ENCODE measurements around the gene SLC44A3.

DNA sequence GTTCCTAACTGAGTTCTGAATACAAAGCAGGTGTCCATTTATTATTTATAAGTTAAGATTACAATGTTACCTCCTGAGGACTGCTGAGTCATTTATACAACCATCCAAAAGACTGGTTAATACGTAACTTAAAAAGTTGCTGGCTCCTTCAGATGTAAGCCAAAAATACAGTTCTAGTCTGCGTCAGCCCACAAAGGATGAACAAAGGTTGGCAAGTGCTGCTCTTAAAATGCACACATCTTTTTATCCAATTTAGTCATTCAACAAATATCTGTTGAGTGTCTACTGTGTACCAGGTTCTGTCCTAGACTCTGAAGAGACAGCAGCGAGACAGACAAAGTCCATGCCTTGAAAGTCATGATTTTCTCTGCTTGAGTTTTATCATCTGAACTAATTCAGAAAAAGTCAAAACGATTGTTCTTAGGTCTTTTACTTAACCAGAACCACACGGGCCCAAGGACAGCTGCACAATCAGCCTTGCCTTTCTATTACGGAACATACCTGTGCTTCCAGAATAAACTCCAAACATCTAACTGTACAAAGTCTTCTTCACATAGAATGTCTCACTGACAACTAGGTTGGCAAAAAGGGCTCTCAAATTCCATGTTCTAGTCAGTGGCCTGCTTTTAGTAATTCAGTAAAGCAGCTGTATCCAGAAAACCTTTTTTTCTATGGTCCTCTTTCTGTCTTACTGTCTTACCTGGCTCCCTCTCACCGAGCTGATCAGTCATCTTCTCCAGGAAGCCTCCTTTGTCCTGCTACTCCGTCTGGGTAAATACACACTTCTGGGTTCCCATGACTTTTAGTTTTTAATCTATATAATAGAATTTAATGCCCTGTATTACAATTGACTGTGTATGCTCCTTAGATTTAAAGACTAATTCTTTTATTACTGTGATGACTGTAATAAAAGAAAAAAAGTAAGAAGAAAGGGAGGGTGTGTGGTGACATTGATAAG lies 122.3 kb downstream of the SLC44A3 start:
- no peak for TF ChIP-seq EZH2 (IDR thresholded peaks at IDR 0.05)
- TF ChIP-seq POLR2AphosphoS5 (IDR thresholded peaks at IDR 0.05; ENCODE audit: borderline replicate concordance, low read depth, low read length): no peak
- no peak for TF ChIP-seq FOXP2 (optimal IDR thresholded peaks at IDR 0.05; ENCODE audit: control extremely low read depth, extremely low read length, insufficient read depth)

Measured in SK-N-MC (cell line).